Caco-2 (cell line): ENCODE measurements around the gene DDX54. TPM values are rescaled to one million over a fixed set of nuclear protein-coding genes. Genes with fewer than 3 reads are reported as not detected.

Source experiments
- BruUV-seq: library from RNA; stranded (reverse); fragments of 400-500 nt; replicated peaks from 2 replicates; lab custom pipeline; 2021; lab: Mats Ljungman, UMichigan
- CTCF ChIA-PET: fragments of 300-600 bp; sonication (Branson Sonifier 250); formaldehyde crosslinking; loops from one replicate; lab custom pipeline; 2022; ENCODE audit warnings: antibody characterized with exemption; lab: Charles Lee
- POLR2A ChIA-PET: fragments of 300-600 bp; sonication (Branson Sonifier 250); formaldehyde crosslinking; loops from one replicate; lab custom pipeline; 2022; ENCODE audit warnings: antibody characterized with exemption; lab: Charles Lee
- DNase-seq, 2 experiments: peaks; one replicate each; pipeline versions ENCODE4 v3.0.0 to v3.0.0-alpha.2; 2020 to 2022
- H3K27me3 ChIP-seq: replicated peaks from 2 replicates; pipeline ENCODE4 v1.6.0; 2011; ENCODE audit warnings: low read length; ENCODE audit not compliant: control insufficient read depth, insufficient read depth
- H3K36me3 ChIP-seq: 2 replicates; pipeline ENCODE4 v1.5.1; 2011; ENCODE audit warnings: low read length; ENCODE audit not compliant: control insufficient read depth, insufficient read depth
- H3K4me1 ChIP-seq: fragments of 250-450 bp; sonication (Bioruptor Pico); 2 replicates; pipeline ENCODE4 v1.5.1; 2020; ENCODE audit warnings: mild to moderate bottlenecking
- H3K4me3 ChIP-seq: 2 replicates; pipeline ENCODE4 v1.5.1; 2011; ENCODE audit warnings: low read depth, mild to moderate bottlenecking, control low read depth, low read length
- H3K9me3 ChIP-seq: fragments of 250-450 bp; sonication (Bioruptor Pico); 2 replicates; pipeline ENCODE4 v1.5.1; 2020; ENCODE audit warnings: mild to moderate bottlenecking, moderate library complexity
- H3K27ac Mint-ChIP-seq: one replicate; pipeline ENCODE4 v1.8.0; 2022; ENCODE audit warnings: mixed read lengths; ENCODE audit not compliant: unreplicated experiment
- H3K27me3 Mint-ChIP-seq: one replicate; pipeline ENCODE4 v1.8.0; 2022; ENCODE audit warnings: mixed read lengths; ENCODE audit not compliant: insufficient read depth, unreplicated experiment
- H3K36me3 Mint-ChIP-seq: one replicate; pipeline ENCODE4 v1.8.0; 2022; ENCODE audit warnings: mild to moderate bottlenecking, mixed read lengths; ENCODE audit not compliant: insufficient read depth, unreplicated experiment
- H3K4me1 Mint-ChIP-seq: one replicate; pipeline ENCODE4 v1.8.0; 2022; ENCODE audit warnings: low read depth, mixed read lengths; ENCODE audit not compliant: unreplicated experiment
- H3K4me3 Mint-ChIP-seq: one replicate; pipeline ENCODE4 v1.8.0; 2022; ENCODE audit warnings: mild to moderate bottlenecking, moderate library complexity, mixed read lengths; ENCODE audit not compliant: unreplicated experiment
- H3K9me3 Mint-ChIP-seq: one replicate; pipeline ENCODE4 v1.8.0; 2022; ENCODE audit warnings: mixed read lengths; ENCODE audit not compliant: unreplicated experiment
- CTCF ChIP-seq, 2 experiments: fragments of 200-600 bp in 1 of 2; IDR thresholded peaks; 1 replicate in 1 of 2; 2 replicates in 1 of 2; pipeline versions ENCODE4 v1.5.1 to v1.8.0; 2011 to 2022; ENCODE audit warnings: antibody characterized with exemption in 1 of 2, control low read depth in 1 of 2, inconsistent platforms in 1 of 2, low read depth in 1 of 2, low read length in 1 of 2, mild to moderate bottlenecking in 1 of 2, moderate library complexity in 1 of 2; ENCODE audit not compliant: insufficient read depth in 1 of 2, severe bottlenecking in 1 of 2, unreplicated experiment in 1 of 2
- intact Hi-C: fragments of 100-400 bp; cut with micrococcal nuclease; formaldehyde crosslinking; loops from one replicate; pipeline ENCODE4 v1.10.0; 2022; ENCODE audit not compliant: unreplicated experiment
- total RNA-seq: library from RNA; stranded (reverse); gene quantifications from 2 replicates; pipeline ENCODE4 v1.2.3, GENCODE V29; 2022

DDX54 gene
- total RNA-seq, 1 experiment from 2014 or later, result 110 TPM

GRCh38 chr12:113155060-113155459 lies 30.2 kb downstream of the DDX54 start:
- DNase-seq, result no peak
- peaks cover 10% of the 10 kb centered on the region for H3K27me3 Mint-ChIP-seq
- peaks cover 4% of the 10 kb centered on the region for H3K4me1 ChIP-seq
- H3K4me3 ChIP-seq, result no peak overlapping the region
- peaks cover 29% of the 10 kb centered on the region for H3K36me3 Mint-ChIP-seq
- POLR2A ChIA-PET, result no interaction called here
- intact Hi-C loops, result no loop called here
- H3K9me3 ChIP-seq, result no peaks in the 10 kb centered on the region
- H3K27ac Mint-ChIP-seq, result no peak overlapping the region
- peaks cover 3% of the 10 kb centered on the region; the same call in 1 of the 2 replicates for H3K27me3 ChIP-seq
- no TSS peak for BruUV-seq
- no peak overlapping the region for H3K4me3 Mint-ChIP-seq
- TF ChIP-seq CTCF (IDR thresholded peaks at IDR 0.05; ENCODE audit: insufficient read depth in 1 of 2, low read depth in 1 of 2, low read length in 1 of 2, severe bottlenecking in 1 of 2, unreplicated experiment in 1 of 2), result no peak
- H3K9me3 Mint-ChIP-seq, result no peaks in the 10 kb centered on the region
- no peaks in the 10 kb centered on the region; the same call in 1 of the 2 replicates for H3K36me3 ChIP-seq
- CTCF ChIA-PET, result interaction anchor here (0.7 kb wide), 1 partner anchor 51 kb away, joined by 3 read pairs; no protein-coding TSS in a partner anchor
- H3K4me1 Mint-ChIP-seq, result no peaks in the 10 kb centered on the region

GRCh38 chr12:113154351-113154973 lies 30.8 kb downstream of the DDX54 start:
- Histone ChIP-seq H3K27me3 (peaks cover 3% of the 10 kb centered on the region; the same call in 1 of the 2 replicates), H3K4me1 (peaks cover 10% of the 10 kb centered on the region), H3K9me3 (no peaks in the 10 kb centered on the region), H3K4me3 (no peak overlapping the region), H3K36me3 (no peaks in the 10 kb centered on the region; the same call in 1 of the 2 replicates)
- Mint-ChIP-seq H3K4me3 (no peak overlapping the region), H3K27ac (no peak overlapping the region), H3K9me3 (no peaks in the 10 kb centered on the region), H3K36me3 (peaks cover 23% of the 10 kb centered on the region), H3K27me3 (peaks cover 10% of the 10 kb centered on the region), H3K4me1 (no peaks in the 10 kb centered on the region)
- ChIA-PET POLR2A (no interaction called here), CTCF (interaction anchor here (0.7 kb wide), 1 partner anchor 50 kb away, joined by 3 read pairs; no protein-coding TSS in a partner anchor)
- TF ChIP-seq CTCF (IDR thresholded peaks at IDR 0.05; ENCODE audit: insufficient read depth in 1 of 2, low read depth in 1 of 2, low read length in 1 of 2, severe bottlenecking in 1 of 2, unreplicated experiment in 1 of 2), result no peak
- intact Hi-C loops, result no loop called here
- no TSS peak for BruUV-seq
- no peak for DNase-seq

GRCh38 chr12:113152835-113153814 lies 32.2 kb downstream of the DDX54 start:
- CTCF ChIA-PET, result interaction anchor here (0.6 to 1.6 kb wide), 19 partner anchors 14 to 278 kb away, joined by 3 to 16 read pairs (median 3); partner anchors contain the start of genes RASAL1 and RITA1
- H3K4me1 ChIP-seq, result peaks cover 13% of the 10 kb centered on the region
- BruUV-seq, result no TSS peak
- peak overlapping the region; percentile 36 for H3K4me3 ChIP-seq
- Mint-ChIP-seq H3K4me1 (no peaks in the 10 kb centered on the region), H3K36me3 (peaks cover 16% of the 10 kb centered on the region), H3K27me3 (peaks cover 10% of the 10 kb centered on the region), H3K4me3 (peak overlapping the region; percentile 63), H3K27ac (peak overlapping the region; percentile 48), H3K9me3 (no peaks in the 10 kb centered on the region)
- H3K27me3 ChIP-seq, result peaks cover 3% of the 10 kb centered on the region; the same call in 1 of the 2 replicates
- TF ChIP-seq CTCF (IDR thresholded peaks at IDR 0.05; ENCODE audit: insufficient read depth in 1 of 2, low read depth in 1 of 2, low read length in 1 of 2, severe bottlenecking in 1 of 2, unreplicated experiment in 1 of 2), result peak; percentile 34 to 75
- no peaks in the 10 kb centered on the region for H3K9me3 ChIP-seq
- POLR2A ChIA-PET, result interaction anchor here (1.2 kb wide), 1 partner anchor 32 kb away, joined by 8 read pairs; the partner anchor contains the start of genes DDX54 and RITA1
- no peaks in the 10 kb centered on the region for H3K36me3 ChIP-seq
- intact Hi-C loops, result loop anchor here (1.0 to 2.0 kb wide), 2 partner anchors 105 to 160 kb away; no protein-coding TSS in a partner anchor
- DNase-seq, result peak; percentile 75 to 85
